K562 (cell line): Measurements from ENCODE around the gene ICAM1. TPM values are rescaled to one million over a fixed set of nuclear protein-coding genes. Genes with fewer than 3 reads are reported as not detected.

Source experiments
- ARID3B ChIP-seq: fragments of 250-450 bp; sonication (Bioruptor Pico); IDR thresholded peaks from 2 replicates; pipeline ENCODE4 v1.4.0; 2020; ENCODE audit warnings: borderline replicate concordance
- BCOR ChIP-seq: fragments of 450-650 bp; IDR thresholded peaks from 2 replicates; pipeline ENCODE4 v1.6.1; 2016
- CREB3L1 ChIP-seq: fragments of 450-650 bp; IDR thresholded peaks from 2 replicates; pipeline ENCODE4 v1.6.1; 2014; ENCODE audit warnings: low read depth, mild to moderate bottlenecking, moderate library complexity, borderline replicate concordance
- E2F6 ChIP-seq, 2 experiments: IDR thresholded peaks; 2 replicates each; pipeline ENCODE4 v1.6.1; 2011; ENCODE audit warnings: borderline replicate concordance in 1 of 2, control low read depth in 1 of 2, low read depth in 1 of 2, low read length in 1 of 2, mild to moderate bottlenecking in 1 of 2, mixed read lengths in 1 of 2, moderate library complexity in 1 of 2; ENCODE audit not compliant: insufficient read depth in 1 of 2, insufficient read length in 1 of 2, poor library complexity in 1 of 2, severe bottlenecking in 1 of 2; ENCODE audit errors: extremely low read depth in 1 of 2
- FIP1L1 ChIP-seq: fragments of 200-400 bp; formaldehyde crosslinking; IDR thresholded peaks from 2 replicates; pipeline ENCODE4 v1.6.1; 2018; ENCODE audit warnings: mild to moderate bottlenecking, low read depth, low read length; ENCODE audit not compliant: poor library complexity, severe bottlenecking
- IRF1 ChIP-seq: sonication (generic); formaldehyde crosslinking; IDR thresholded peaks from 2 replicates; pipeline ENCODE4 v1.8.0; 2022; ENCODE audit warnings: missing genetic modification reagents, mild to moderate bottlenecking, borderline replicate concordance
- KDM4B ChIP-seq, 2 experiments: fragments of 450-650 bp in 1 of 2; sonication (generic) in 1 of 2; IDR thresholded peaks; 2 replicates each; pipeline ENCODE4 v1.6.1; 2016 to 2017; ENCODE audit warnings: borderline replicate concordance in 2 of 2, antibody characterized with exemption in 1 of 2, low read depth in 1 of 2, mild to moderate bottlenecking in 1 of 2
- KLF13 ChIP-seq: fragments of 450-650 bp; IDR thresholded peaks from 2 replicates; pipeline ENCODE4 v1.6.1; 2016; ENCODE audit warnings: missing genetic modification characterization, low read depth, mild to moderate bottlenecking, missing compliant biosample characterization, moderate library complexity, borderline replicate concordance
- MEIS2 ChIP-seq: fragments of 450-650 bp; IDR thresholded peaks from 2 replicates; pipeline ENCODE4 v1.6.1; 2014; ENCODE audit warnings: mild to moderate bottlenecking; ENCODE audit not compliant: partially characterized antibody
- NONO ChIP-seq, 2 experiments: fragments of 200-400 bp in 1 of 2; fragments of 450-650 bp in 1 of 2; formaldehyde crosslinking in 1 of 2; IDR thresholded peaks; 2 replicates each; pipeline ENCODE4 v1.6.1; 2017; ENCODE audit warnings: low read depth in 2 of 2, mild to moderate bottlenecking in 2 of 2, moderate library complexity in 2 of 2, low read length in 1 of 2
- NUFIP1 ChIP-seq: fragments of 450-650 bp; IDR thresholded peaks from 2 replicates; pipeline ENCODE4 v1.6.1; 2018; ENCODE audit not compliant: partially characterized antibody
- RFX1 ChIP-seq: fragments of 450-650 bp; IDR thresholded peaks from 2 replicates; pipeline ENCODE4 v1.6.1; 2016; ENCODE audit warnings: mild to moderate bottlenecking, moderate library complexity
- SMAD1 ChIP-seq: fragments of 150-350 bp; IDR thresholded peaks from 2 replicates; pipeline ENCODE4 v1.6.1; 2014; ENCODE audit warnings: low read length, low read depth; ENCODE audit not compliant: partially characterized antibody
- TFAP4 ChIP-seq: sonication (generic); formaldehyde crosslinking; IDR thresholded peaks from 2 replicates; pipeline ENCODE4 v1.8.0; 2022; ENCODE audit warnings: missing genetic modification reagents, mild to moderate bottlenecking, moderate library complexity, borderline replicate concordance
- ZNF143 ChIP-seq: sonication (generic); formaldehyde crosslinking; IDR thresholded peaks from 2 replicates; pipeline ENCODE4 v1.9.0; 2022; ENCODE audit warnings: mild to moderate bottlenecking, missing genetic modification reagents
- ZNF280A ChIP-seq: fragments of 450-650 bp; IDR thresholded peaks from 2 replicates; pipeline ENCODE4 v1.6.1; 2018; ENCODE audit warnings: mild to moderate bottlenecking, low read depth; ENCODE audit not compliant: partially characterized antibody
- polyA plus RNA-seq, 8 experiments: library from polyadenylated mRNA; depleted of rRNA in 4 of 8; stranded (reverse) in 5 of 8; unstranded in 3 of 8; fragments of >200 nt; fragmentation: Nextera tagmentation in 2 of 8; fragmentation: Illumina TruSeq in 1 of 8; extraction: Ambion mirVana in 2 of 8; extraction: Trizol in 1 of 8; gene quantifications; 2 replicates each; pipeline versions ENCODE4 v1.2.1 to v1.2.3, GENCODE V29; 2011 to 2014; ENCODE audit warnings: inconsistent platforms in 1 of 8, missing spikeins in 1 of 8
- total RNA-seq, 7 experiments: library from RNA; depleted of rRNA in 6 of 7; stranded (reverse); fragments of >200 nt in 6 of 7; fragmentation: Illumina TruSeq in 2 of 7; extraction: Trizol in 2 of 7; gene quantifications; 2 replicates each; pipeline versions ENCODE4 v1.2.1 to v1.2.3, GENCODE V29; 2011 to 2021; ENCODE audit warnings: low replicate concordance in 1 of 7

ICAM1 gene
- total and polyA plus RNA-seq, 9 of the 15 experiments (the other 6 are each of a cell fraction or from before 2014, with no cell fraction given) = 2.3 to 24.4 (median 13.4) TPM

GRCh38 chr19:10230861-10231611 is 39.9 kb upstream of the ICAM1 start, which contains the start of gene S1PR2 (continued):
- TF ChIP-seq KDM4B (IDR thresholded peaks at IDR 0.05; ENCODE audit: borderline replicate concordance in 2 of 2, low read depth in 1 of 2) = no peak; a peak in 1 of 4 replicates
- peak; percentile 19 for TF ChIP-seq FIP1L1
- TF ChIP-seq BCOR = no peak
- TF ChIP-seq SMAD1 = peak; percentile 29
- TF ChIP-seq TFAP4 (CRISPR knock-in tag) = peak; percentile 31; the same call in 1 of the 2 replicates
- no peak for TF ChIP-seq ZNF280A
- no peak for TF ChIP-seq KLF13
- no peak for TF ChIP-seq NUFIP1
- TF ChIP-seq MEIS2 = no peak
- no peak for TF ChIP-seq IRF1
- no peak for TF ChIP-seq RFX1
- TF ChIP-seq ARID3B (CRISPR knock-in tag) = no peak
- no peak for TF ChIP-seq ZNF143 (CRISPR knock-in tag)
- no peak for TF ChIP-seq CREB3L1
- TF ChIP-seq NONO (IDR thresholded peaks at IDR 0.05; ENCODE audit: low read depth in 2 of 2, low read length in 1 of 2) = peak in 1 of 2 experiments; percentile 53; a peak in 2 of 4 replicates
- TF ChIP-seq E2F6 (IDR thresholded peaks at IDR 0.05; ENCODE audit: borderline replicate concordance in 1 of 2, extremely low read depth in 1 of 2, insufficient read depth in 1 of 2, insufficient read length in 1 of 2, low read depth in 1 of 2, low read length in 1 of 2, poor library complexity in 1 of 2, severe bottlenecking in 1 of 2) = peak in 1 of 2 experiments; percentile 66
